Suppressor macrophage treated with lipopolysaccharide for 4 hours (primary cell): ENCODE data around the gene ZSCAN25.
"Not testable (repeated sequence)": the region's sequence is repeated elsewhere in the genome, so short reads cannot be mapped to it uniquely, and the experiment has no call there.

ENCODE experiments used
- DNase-seq: peaks from one replicate; pipeline ENCODE4 v3.0.0-alpha.2; 2020

ZSCAN25 gene

DNA sequence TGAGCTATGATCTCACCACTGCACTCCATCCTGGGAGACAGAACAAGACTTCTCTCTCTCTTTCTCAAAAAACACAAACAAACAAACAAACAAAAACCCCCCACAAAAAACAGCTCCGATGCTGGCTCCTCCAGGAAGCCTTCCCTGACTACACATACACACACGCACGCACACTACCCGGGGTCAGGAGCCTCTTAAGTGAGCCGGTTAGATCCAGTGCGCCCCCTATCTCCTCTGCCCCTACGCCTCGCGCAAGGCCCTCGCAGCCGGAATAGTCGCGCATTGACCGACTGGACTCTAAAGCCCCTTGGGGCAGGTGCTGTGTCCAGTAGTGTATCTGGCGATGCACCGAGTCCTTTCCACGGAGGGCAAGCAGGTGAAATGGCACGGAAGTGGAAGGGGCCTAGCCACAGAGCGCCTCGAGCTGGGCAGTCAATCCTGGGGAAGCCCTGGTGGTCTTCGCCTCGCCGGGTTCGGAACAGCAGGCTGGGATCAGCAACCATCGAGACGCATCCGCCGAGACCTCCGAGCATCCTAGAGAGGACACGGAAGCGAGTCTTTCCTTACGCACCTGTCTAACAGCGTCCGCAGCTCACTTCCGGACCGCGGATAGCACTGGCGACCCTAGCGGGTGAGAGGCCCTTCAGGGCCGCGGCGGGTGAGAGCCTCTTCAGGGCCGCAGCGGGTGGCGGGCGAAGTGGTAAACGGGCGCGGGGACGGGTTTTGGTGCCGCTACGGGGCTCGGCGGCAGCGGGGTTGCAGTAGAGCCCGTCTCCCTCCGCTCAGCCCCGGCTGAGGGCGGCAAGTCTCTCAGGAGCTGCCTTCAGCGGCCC is at the start of gene ZSCAN25:
Gene ZSCAN25, plus strand, starts transcription at position 588 of the 833 bp plus-strand sequence. CDS start 2,661 bp downstream, outside the sequence.
- DNase-seq = peak; percentile 90

DNA sequence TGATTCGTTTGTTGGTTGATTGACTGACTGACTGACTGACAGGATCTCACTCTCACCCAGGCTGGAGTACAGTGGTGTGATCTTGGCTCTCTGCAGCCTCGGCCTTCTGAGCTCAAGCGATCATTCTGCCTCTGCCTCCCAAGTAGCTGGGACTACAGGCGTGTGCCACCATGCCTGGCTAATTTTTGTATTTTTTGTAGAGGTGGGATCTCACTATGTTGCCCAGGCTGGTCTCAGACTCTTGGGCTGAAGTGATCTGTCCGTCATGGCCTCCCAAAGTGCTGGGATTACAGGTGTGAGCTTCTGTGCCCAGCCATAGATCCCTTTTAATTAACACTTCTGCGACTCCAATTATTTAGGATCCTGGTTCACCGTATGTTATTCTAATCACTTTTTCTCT is 48.0 kb upstream of the ZSCAN25 start:
- not testable (repeated sequence) for DNase-seq

DNA sequence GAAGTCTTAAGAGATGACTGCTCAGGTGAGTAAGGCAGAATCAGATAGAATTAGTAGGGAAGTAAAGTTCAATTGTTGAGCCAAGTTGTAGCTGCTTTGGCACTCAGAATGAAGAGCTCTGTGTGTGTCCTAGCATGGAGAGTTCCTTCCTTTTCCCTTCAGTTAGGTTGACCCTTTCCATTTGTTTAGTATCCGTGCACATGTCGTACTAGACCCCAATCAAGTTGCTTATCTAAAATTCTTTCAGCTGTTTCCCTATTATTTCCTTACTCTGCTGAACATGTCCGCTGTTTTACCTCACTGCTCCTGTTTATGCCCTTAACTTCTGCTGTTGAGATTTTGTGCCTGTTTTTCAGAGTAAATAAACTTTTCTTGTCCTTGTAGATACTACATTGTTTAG is 45.0 kb upstream of the ZSCAN25 start:
- DNase-seq = no peak

DNA sequence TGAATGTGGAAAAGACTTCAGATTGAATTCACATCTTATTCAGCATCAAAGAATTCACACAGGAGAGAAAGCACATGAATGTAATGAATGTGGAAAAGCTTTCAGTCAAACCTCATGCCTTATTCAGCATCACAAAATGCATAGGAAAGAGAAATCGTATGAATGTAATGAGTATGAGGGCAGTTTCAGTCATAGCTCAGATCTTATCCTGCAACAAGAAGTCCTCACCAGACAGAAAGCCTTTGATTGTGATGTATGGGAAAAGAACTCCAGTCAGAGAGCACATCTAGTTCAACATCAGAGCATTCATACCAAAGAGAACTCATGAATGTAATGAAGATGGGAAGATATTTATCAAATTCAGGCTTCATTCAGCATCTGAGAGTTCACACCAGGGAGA is 43.5 kb upstream of the ZSCAN25 start:
- no peak for DNase-seq

DNA sequence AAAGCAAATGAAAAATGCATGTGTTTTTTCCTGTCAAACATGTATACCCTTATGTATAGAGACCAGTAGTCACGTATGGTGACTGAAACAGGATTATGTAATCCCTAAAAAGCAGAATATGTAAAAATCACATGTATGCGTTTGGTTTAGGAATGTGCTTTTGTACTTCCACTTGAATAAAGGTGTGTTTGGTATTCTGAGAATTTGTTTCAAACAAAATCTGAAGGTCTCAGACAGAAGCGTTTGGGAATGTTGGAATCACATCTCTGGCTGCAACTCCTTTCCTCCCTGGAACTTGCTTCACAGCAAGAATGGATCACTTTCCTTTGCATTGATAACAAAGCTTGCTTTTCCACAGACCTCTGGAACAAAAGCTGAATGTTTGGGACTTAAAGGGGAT is 40.5 kb upstream of the ZSCAN25 start:
- no peak for DNase-seq

DNA sequence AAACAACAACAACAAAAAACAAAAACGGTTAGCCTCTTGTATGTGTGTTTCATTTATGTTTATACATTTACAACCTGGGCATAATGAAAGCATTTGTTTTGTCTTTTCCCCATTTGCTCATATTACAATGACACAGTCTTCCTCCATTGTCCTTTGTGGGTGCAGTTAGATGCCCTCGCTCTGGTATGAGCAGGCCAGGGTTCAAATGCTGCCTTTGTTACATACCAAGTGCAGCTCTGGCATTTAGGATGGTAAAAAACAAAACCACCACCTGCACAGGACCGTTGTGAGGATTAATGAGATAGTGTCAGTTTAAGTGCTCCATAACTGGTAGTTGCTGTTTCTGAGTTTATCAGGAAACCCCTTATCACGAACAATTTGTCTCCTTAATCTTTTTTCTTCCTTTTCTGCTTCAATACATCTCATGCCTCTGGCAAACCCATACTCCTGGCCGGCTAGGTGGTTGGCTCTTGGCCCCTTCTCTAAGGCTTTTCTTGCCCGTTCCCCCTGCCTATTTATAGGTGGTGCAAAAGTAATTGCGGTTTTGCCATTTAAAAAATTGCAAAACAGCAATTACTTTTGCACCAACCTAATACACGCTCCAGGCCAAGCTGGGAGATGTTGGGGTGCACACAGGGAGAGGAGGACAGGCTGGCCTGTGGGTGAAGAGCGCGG is 37.3 kb upstream of the ZSCAN25 start:
- no peak for DNase-seq

DNA sequence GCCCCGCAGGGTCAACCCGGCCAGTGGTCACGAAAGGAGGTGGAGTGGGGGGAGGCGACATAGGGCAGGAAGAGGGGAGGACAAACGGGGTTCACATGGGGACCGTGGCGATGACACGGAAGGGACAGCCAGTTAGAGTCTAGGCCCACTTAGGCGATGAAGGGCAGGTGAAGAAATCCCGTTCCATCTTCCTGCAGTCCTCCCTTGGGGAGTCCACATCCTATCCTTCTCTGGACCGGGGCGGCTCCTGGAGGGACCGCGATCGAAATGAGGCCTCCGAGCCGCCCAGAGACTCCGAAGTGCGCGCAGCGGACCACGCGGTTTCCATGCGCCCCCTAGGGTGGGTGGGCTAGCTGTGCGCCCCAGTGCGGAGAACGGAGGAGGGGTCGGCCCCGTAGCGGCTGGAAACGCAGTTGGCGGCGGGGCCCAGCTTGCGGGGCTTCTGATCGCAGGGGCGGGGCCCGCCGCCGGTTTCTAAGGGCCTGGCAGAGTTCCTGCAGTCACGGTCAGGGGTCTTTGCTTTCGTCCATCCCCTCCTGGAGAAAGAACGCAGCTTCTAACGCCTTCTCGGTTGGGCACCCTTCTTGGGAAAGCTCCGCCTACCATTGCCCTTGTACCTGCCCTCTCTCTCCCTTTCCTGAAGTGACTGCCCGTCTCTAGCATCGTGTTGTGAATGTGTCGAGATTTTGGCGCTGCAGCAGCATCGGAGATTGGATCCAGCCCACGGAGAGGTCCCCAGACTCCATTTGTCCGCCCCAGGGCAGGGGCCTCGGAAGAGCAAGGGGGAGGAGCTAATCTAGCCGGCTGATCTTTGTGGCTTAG is 36.6 kb upstream of the ZSCAN25 start:
- peak; percentile 11 for DNase-seq

DNA sequence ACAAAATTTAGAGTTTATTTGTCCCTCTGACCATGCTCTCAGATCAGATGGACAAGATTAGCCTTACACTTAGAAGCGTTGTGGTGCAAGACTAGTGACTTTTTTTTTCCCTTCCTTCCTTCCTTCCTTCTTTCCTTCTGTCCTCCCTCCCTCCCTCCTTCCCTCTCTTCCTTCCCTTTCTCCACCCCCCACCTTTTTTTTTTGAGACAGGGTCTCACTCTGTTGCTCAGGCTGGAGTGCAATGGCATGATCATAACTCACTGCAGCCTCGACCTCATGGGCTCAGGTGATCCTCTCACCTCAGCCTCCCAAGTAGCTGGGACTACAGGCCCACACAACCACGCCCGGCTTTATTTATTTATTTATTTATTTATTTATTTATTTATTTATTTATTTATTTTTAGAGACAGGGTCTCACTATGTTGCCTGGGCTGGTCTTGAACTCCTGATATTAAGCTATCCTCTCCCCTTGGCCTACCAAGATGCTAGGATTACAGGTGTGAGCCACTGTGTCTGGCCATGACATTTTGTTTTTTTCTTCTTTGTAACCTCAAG is 35.9 kb upstream of the ZSCAN25 start:
- not testable (repeated sequence) for DNase-seq

DNA sequence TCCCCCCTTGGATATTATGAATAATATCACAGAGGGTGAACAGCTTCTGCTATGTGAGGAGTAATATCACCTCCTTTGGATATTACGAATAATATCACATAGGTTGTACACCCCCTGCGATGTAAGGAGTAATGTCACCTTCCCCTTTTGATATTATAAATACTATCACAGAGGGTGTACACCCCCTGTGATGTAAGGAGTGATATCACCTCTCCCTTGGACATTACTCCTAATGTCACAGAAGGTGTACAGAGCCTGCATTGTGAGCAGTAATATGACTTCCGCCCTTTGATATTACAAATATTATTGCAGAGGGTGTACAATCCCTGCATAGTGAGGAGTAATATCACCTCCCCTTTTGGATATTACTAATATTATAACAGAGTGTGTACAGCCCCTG is 27.9 kb upstream of the ZSCAN25 start:
- no peak for DNase-seq

DNA sequence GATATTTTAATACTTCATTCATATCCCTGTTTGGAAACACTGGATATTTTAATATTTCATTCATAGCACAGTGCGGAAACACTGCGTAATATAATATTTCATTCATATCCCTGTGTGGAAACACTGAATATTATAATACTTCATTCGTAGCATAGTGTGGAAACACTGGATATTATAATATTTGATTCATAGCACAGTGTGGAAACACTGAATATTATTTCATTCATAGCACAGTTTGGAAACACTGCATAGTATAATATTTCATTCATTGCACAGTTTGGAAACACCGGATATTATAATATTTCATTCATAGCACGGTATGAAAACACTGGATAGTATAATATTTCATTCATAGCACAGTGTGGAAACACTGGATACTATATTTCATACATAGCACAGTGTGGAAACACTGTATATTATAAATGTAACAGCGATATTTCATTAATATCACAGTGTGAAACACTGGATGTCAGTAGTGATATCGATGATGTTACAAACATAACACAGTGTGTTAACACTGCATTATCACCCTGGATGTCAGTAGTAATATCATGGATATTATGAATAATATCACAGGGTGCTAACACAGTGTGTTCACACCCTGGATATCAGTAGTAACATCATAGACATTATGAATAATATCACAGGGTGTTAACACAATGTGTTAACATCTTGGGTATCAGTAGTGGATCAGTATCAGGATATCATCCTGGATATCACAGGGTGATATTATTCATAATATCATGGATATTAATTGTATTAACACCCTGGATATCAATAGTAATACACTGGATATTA is 21.6 kb upstream of the ZSCAN25 start:
- no peak for DNase-seq

DNA sequence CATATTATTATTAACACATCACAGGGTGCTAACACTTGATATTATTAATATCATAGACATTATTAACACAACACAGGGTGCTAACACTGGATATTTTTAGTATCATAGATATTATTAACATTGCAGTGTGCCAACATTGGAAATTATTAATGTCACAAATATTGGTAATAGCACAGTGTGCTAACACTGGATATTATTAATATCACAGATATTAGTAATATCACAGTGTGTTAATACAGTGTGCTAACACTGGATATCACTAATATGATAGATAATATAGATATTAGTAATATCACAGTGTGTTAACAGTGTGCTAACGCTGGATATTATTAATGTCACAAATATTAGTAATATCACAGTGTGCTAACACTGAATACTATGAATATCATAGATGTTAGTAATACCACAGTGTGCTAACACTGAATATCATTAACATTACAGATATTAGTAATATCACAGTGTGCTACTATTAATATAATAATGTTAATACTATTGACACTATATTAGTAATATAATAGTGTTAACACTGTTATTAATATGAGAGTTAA is 20.3 kb upstream of the ZSCAN25 start:
- DNase-seq = no peak

DNA sequence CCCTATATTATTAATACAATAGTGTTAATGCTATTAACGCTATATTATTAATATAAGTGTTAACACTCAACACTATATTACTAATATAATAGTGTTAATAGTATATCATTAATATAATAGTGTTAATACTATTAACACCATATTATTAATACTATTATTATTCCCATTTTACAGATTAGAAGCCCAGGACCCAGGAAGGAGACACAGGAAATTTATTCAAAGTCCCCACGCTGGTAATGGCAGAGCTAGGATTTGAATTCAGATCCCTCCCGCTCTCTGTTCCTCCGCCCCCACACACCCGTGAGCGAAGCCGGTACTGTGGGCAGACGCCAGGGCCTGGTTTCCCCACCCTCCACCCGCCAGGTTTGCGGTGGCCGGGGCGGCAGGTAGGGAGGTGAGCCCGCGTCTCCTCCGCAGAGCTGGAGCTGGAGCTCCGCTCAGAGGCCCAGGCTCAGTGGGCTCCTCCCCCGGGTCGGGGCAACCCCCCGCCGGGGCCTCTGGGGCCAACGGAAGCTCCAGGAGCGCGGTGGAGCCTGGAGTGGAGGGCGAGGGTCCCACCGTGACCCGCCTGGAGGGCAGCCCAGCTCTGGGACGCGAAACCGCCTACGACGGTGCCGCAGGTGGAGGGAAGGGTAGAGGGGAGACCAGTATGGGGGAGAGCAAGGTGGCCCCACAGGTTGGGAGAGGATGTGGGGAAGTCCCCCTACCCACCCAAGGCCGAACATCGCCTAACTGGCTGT is 18.8 kb upstream of the ZSCAN25 start, which contains the start of gene TMEM225B:
Gene TMEM225B, plus strand, starts transcription at position 506 of the 740 bp plus-strand sequence. CDS start 6,122 bp downstream, outside the sequence.
- DNase-seq = no peak

DNA sequence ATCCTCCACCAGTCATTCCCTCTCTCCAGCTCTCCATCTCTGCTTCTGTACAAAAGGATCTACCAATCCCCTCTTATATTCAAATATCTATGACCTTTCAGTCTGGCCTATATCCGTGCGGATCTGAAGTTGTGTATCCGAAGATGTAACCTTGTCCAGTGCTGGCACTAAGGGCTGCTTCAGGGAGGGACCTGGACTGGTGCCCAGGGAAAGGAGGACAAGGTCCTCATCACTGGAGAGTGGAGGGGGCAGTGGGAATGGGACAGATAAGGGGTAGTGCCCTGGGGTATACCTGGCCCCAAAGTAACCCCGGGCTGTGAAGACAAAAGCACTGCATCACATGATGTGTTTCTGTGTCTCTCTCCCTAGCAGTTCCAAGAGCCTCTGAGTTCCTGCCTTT is 16.9 kb upstream of the ZSCAN25 start:
- DNase-seq = no peak

DNA sequence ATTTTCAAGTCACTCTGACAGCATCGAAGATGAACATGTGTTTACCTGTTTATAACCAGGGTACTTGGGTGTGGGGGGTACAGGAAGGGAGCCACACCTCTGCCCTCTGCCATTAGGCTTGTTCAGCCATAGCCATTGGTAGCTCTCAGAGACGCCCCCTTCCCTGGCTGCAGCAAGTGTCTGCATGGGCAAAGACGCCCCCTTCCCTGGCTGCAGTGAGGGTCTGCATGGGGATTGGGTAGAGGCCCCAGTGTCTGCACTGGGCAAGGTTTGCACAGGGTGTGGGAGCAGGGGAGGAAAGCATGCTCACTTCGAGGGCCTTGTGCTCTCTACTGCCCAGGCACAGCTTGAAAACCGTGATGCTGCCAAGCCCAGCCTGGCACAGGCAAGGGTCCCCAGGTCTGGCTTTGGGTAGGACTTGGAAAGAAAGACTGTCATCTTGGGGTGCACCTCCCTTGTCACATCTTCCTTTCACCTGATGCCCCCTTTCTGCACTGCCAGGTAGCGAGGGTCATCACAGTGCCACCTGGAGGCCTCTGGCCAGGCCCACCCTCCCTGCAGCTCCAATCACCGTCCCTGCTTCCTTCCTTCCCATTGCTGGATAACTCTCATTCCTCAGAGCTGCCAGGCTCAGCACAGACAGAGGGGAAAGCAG is 15.0 kb upstream of the ZSCAN25 start:
- no peak for DNase-seq

DNA sequence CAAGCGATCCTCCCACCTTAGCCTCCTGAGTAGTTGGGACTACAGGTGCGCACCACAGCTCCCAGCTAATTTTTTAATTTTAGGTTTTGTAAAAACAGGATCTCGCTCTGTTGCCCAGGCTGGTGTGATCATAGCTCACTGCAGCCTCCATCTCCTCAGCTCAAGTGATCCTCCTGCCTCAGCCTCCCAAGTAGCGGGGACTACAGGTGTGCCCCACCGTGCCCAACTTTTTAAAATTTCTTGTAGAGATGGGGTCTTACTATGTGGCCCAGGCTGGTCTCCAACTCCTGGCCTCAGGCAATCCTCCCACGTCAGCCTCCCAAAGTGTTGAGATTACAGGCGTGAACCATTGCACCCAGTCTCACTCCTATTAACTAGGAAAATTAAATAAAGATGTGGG is 11.2 kb upstream of the ZSCAN25 start:
- no peak for DNase-seq

DNA sequence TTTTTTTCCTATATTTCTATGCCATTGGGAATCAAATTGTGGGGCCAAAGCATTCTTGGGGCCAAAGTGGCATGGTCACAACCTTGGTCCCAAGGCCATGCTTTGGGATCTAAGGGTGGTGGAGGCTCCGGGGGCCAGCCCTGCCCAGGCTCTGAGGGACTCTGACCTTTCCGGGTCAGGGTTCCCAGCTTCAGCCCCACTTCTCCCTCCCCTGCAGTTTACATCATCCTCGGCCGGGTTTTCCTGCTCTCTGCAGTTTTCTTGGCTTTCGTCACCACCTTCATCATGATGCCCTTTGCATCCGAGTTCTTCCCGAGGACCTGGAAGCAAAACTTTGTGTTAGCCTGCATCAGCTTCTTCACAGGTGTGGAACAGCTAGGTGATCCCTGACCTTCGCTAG is 10.2 kb upstream of the ZSCAN25 start:
- DNase-seq = no peak

DNA sequence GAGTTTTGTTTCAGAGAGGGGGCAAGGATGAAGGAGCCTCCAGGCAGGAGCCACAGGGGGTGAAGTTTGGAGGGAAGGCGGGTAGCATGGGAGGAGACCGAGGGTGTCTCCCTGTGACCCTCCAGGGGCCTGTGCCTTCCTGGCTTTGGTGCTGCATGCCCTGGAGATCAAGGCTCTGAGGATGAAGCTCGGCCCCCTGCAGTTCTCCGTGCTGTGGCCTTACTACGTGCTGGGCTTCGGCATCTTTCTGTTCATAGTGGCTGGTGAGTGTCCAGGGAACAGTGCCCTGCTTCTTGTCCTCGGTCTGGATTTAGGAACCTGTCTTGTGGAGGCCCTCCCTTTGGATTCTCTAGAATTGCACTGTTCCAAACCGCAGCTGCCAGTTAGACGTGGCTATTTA is 9.2 kb upstream of the ZSCAN25 start:
- no peak for DNase-seq

DNA sequence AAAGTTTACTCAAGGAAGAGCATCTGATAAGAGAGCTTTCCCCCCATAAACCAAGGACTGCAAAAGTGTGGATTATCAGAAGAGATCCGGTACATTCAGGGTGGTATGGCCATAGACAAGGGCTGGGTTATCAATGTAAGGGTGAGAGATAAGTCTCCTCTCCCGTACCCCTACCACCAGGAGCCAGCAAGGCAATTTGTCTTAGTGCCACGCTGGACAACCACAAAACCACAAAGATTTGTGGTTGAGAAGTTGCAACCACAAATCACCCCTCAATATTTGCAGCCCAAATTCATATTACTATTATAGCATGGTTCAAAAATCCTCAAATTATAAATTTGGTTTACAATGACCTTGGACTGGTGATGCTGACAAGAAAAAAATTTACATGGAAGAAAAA is 2.3 kb upstream of the ZSCAN25 start:
- DNase-seq = no peak

DNA sequence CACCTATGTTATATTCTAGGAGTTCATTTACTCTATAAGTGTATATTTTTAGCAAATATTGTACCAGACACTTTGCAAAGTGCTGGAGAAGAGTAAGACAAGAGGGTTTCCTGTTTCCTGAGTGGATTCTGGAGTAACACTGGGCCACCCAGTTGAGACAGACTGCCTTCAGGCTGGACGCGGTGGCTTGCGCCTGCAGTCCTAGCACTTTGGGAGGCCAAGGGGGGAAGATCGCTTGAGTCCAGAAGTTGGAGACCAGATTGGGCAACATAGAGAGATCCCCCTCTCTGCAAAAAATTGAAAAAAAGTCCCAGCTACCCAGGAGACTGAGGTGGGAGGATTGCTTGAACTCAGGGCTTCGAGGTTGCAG is 772 bp upstream of the ZSCAN25 start:
- no peak for DNase-seq

DNA sequence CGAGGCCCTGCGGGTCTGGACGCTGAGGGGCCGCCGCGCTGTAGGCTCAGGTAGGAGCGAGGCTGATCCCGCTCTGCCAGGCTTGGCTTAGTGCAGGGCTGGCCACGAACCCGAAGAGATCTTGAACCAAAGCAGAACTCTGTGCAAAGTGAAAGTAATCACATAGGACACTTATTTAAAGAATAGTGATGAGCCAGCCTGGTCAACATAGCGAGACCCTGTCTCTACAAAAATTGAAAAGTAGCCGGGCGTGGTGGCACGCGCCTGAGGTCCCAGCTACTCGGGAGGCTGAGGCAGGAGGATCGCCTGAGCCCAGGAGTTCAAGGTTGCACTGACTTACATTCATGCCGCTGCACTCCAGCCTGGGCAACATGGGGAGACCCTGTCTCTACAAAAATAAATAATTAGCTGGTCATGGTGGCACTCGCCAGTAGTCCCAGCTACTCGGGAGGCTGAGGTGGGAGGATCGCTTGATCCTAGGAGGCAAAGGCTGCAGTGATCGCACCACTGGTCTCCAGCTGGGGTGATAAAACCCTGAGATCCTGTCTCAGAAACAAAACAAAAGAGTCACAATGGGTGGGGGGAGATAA is 541 bp downstream of the ZSCAN25 start:
- DNase-seq = peak; percentile 30
